Loucy (cell line): ENCODE results near the gene TPRG1.
A peak's percentile ranks its signal among the peaks of the same experiment; 100 is the strongest.

Experiments used
- H2AFZ ChIP-seq: fragments of 200-600 bp; sonication (generic); 2 replicates; pipeline ENCODE4 v1.6.0; 2016; ENCODE audit warnings: antibody characterized with exemption, mild to moderate bottlenecking, low read length, moderate library complexity
- H3F3A ChIP-seq: fragments of 200-600 bp; 2 replicates; pipeline ENCODE4 v1.6.0; 2016; ENCODE audit warnings: antibody characterized with exemption, low read depth, mild to moderate bottlenecking
- H3K27me3 ChIP-seq: fragments of 200-600 bp; sonication (generic); 2 replicates; pipeline ENCODE4 v1.6.1; 2014; ENCODE audit warnings: low read length, mild to moderate bottlenecking; ENCODE audit not compliant: insufficient read depth, poor library complexity, severe bottlenecking
- H3K36me3 ChIP-seq: fragments of 200-600 bp; sonication (generic); 2 replicates; pipeline ENCODE4 v1.6.1; 2016; ENCODE audit warnings: low read length; ENCODE audit not compliant: insufficient read depth
- H3K4me1 ChIP-seq: fragments of 200-600 bp; sonication (generic); 2 replicates; pipeline ENCODE4 v1.5.1; 2014; ENCODE audit warnings: low read length, mild to moderate bottlenecking; ENCODE audit not compliant: insufficient read depth, poor library complexity, severe bottlenecking
- H3K4me2 ChIP-seq: fragments of 200-600 bp; sonication (generic); 2 replicates; pipeline ENCODE4 v1.6.0; 2014; ENCODE audit warnings: antibody characterized with exemption, low read length, low read depth, mild to moderate bottlenecking; ENCODE audit not compliant: poor library complexity, severe bottlenecking
- H3K4me3 ChIP-seq: fragments of 200-600 bp; sonication (generic); 2 replicates; pipeline ENCODE4 v1.5.1; 2014; ENCODE audit warnings: low read length, mild to moderate bottlenecking, mixed read lengths; ENCODE audit not compliant: poor library complexity, severe bottlenecking
- H3K79me2 ChIP-seq: fragments of 200-600 bp; sonication (generic); 2 replicates; pipeline ENCODE4 v1.6.1; 2014; ENCODE audit warnings: low read length; ENCODE audit not compliant: insufficient read depth
- H3K9ac ChIP-seq: fragments of 200-600 bp; sonication (generic); 2 replicates; pipeline ENCODE4 v1.6.0; 2014; ENCODE audit warnings: mild to moderate bottlenecking, low read depth, low read length, moderate library complexity; ENCODE audit not compliant: poor library complexity, severe bottlenecking
- H3K9me2 ChIP-seq: fragments of 200-600 bp; sonication (generic); replicated peaks from 2 replicates; pipeline ENCODE4 v1.6.1; 2016; ENCODE audit warnings: low read depth, low read length, mixed read lengths
- H3K9me3 ChIP-seq: fragments of 200-600 bp; sonication (generic); 2 replicates; pipeline ENCODE4 v1.6.1; 2014; ENCODE audit warnings: mild to moderate bottlenecking, antibody characterized with exemption, low read length, low read depth; ENCODE audit not compliant: insufficient read depth
- H4K20me1 ChIP-seq: fragments of 200-600 bp; sonication (generic); 2 replicates; pipeline ENCODE4 v1.6.0; 2014; ENCODE audit warnings: antibody characterized with exemption, low read length, mild to moderate bottlenecking; ENCODE audit not compliant: insufficient read depth, poor library complexity, severe bottlenecking
- EZH2phosphoT487 ChIP-seq: fragments of 200-600 bp; IDR thresholded peaks from 2 replicates; pipeline ENCODE4 v1.6.1; 2018; ENCODE audit warnings: antibody characterized with exemption, mild to moderate bottlenecking, moderate library complexity, borderline replicate concordance
- TF ChIP-seq, protein P1 (sequence below): fragments of 200-600 bp; sonication (generic); conservative IDR thresholded peaks from 2 replicates; pipeline ENCODE4 v1.5.1; 2014; ENCODE audit warnings: mild to moderate bottlenecking, antibody characterized with exemption, low read length

TPRG1 gene, protein sequence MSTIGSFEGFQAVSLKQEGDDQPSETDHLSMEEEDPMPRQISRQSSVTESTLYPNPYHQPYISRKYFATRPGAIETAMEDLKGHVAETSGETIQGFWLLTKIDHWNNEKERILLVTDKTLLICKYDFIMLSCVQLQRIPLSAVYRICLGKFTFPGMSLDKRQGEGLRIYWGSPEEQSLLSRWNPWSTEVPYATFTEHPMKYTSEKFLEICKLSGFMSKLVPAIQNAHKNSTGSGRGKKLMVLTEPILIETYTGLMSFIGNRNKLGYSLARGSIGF

GRCh38 chr3:189171707-189172106 is at the start of gene TPRG1:
Gene TPRG1 (plus strand): TSS chr3:189171971. CDS start chr3:189207385, 35,414 bp downstream.
- Histone ChIP-seq H3K27me3 (no peaks in the 10 kb centered on the region), H3K79me2 (no peaks in the 10 kb centered on the region), H3F3A (no peaks in the 10 kb centered on the region), H3K9me3 (no peaks in the 10 kb centered on the region), H3K36me3 (no peaks in the 10 kb centered on the region), H3K9me2 (no peaks in the 10 kb centered on the region), H4K20me1 (no peaks in the 10 kb centered on the region), H3K4me2 (no peak within 1 kb of the TSS), H2AFZ (no peak within 1 kb of the TSS), H3K4me1 (no peaks in the 10 kb centered on the region), H3K4me3 (no peak within 1 kb of the TSS), H3K9ac (no peak within 1 kb of the TSS)
- TF ChIP-seq, protein P1, sequence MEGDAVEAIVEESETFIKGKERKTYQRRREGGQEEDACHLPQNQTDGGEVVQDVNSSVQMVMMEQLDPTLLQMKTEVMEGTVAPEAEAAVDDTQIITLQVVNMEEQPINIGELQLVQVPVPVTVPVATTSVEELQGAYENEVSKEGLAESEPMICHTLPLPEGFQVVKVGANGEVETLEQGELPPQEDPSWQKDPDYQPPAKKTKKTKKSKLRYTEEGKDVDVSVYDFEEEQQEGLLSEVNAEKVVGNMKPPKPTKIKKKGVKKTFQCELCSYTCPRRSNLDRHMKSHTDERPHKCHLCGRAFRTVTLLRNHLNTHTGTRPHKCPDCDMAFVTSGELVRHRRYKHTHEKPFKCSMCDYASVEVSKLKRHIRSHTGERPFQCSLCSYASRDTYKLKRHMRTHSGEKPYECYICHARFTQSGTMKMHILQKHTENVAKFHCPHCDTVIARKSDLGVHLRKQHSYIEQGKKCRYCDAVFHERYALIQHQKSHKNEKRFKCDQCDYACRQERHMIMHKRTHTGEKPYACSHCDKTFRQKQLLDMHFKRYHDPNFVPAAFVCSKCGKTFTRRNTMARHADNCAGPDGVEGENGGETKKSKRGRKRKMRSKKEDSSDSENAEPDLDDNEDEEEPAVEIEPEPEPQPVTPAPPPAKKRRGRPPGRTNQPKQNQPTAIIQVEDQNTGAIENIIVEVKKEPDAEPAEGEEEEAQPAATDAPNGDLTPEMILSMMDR, result no peak
- no peak for TF ChIP-seq EZH2phosphoT487

DNA sequence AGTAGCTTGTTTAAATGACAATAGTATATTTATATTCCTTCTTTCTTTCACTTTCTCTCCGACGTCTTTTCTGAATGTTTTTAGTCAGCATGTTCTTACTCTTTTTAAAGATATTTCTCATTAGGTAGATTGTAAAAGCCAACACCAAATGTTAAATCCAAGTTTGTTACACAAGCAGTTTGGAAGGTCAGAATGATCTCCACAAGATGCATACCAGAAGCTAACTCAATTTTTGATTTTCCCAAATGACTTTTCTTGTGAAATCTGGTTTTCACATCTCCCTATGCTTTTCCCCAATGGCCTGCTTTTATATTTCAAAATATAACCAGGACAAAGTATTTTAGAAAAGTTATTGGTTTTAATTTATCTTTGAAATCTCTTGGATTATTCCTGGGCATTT is 49.7 kb upstream of the TPRG1 start:
- no peaks in the 10 kb centered on the region for H4K20me1 ChIP-seq
- H3K4me2 ChIP-seq, result no peak overlapping the region
- H3K9me2 ChIP-seq, result no peaks in the 10 kb centered on the region

DNA sequence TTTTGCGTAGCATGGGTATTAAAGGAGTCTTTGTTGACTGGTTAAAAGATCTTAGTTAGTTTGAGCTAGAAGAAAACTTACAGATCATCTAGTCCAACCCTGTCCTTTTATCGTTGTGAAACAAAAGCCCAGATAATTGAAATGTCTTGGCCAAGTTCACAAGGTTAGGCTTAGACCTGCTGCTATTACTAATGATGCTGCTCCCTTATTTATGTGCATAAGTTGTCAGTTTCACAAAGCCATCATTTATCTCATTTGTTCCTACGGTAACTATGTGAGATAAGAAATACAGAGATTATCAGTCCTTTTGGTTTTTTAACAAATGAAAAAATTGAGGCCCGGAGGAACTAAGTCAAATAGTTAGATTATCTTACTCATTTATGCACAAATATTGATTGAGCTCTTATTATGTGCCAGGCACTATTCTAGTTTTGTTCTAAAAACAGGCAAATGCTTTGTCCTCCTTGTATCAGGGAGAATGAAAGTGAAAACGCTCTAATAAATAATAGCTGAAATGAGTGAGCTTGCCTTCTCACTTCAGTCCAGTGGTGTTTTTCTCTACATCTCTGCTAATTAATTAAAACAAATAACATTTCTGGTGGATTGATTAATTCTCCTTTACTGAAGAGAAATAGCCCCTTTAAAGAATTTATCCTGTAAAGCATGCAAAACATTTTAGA is 49.1 kb upstream of the TPRG1 start:
- no peaks in the 10 kb centered on the region for H3K36me3 ChIP-seq
- no peaks in the 10 kb centered on the region for H3F3A ChIP-seq
- no peaks in the 10 kb centered on the region for H3K27me3 ChIP-seq
- H3K4me1 ChIP-seq, result peaks cover 17% of the 10 kb centered on the region
- H3K4me3 ChIP-seq, result no peak overlapping the region
- no peak overlapping the region for H3K9ac ChIP-seq
- peaks cover 5% of the 10 kb centered on the region; the same call in 1 of the 2 replicates for H3K9me3 ChIP-seq
- H2AFZ ChIP-seq, result peak overlapping the region; percentile 10; the same call in 1 of the 2 replicates
- peak overlapping the region; percentile 2 for H3K4me2 ChIP-seq
- TF ChIP-seq EZH2phosphoT487, result no peak
- TF ChIP-seq, protein P1, result no peak
- no peaks in the 10 kb centered on the region for H4K20me1 ChIP-seq
- H3K9me2 ChIP-seq, result no peaks in the 10 kb centered on the region
- H3K79me2 ChIP-seq, result no peaks in the 10 kb centered on the region

More for the DNA sequence above, 49.7 kb upstream of the TPRG1 start:
- Histone ChIP-seq H3K9me3 (peaks cover 5% of the 10 kb centered on the region; the same call in 1 of the 2 replicates), H3K36me3 (no peaks in the 10 kb centered on the region), H3K27me3 (no peaks in the 10 kb centered on the region), H3K4me1 (peaks cover 17% of the 10 kb centered on the region), H2AFZ (no peak overlapping the region), H3K4me3 (no peak overlapping the region), H3F3A (no peaks in the 10 kb centered on the region), H3K79me2 (no peaks in the 10 kb centered on the region), H3K9ac (no peak overlapping the region)
- TF ChIP-seq, protein P1, result no peak
- no peak for TF ChIP-seq EZH2phosphoT487
